Islet precursor cell (in vitro differentiated cells): ENCODE measurements around the gene PLPPR5.
"Not testable (repeated sequence)": the region's sequence is repeated elsewhere in the genome, so short reads cannot be mapped to it uniquely, and the experiment has no call there.

ENCODE experiments used
- DNase-seq: peaks from one replicate; pipeline ENCODE4 v3.0.0-alpha.2; 2018

The PLPPR5 gene

GRCh38 chr1:99004861-99005442 lies at the start of gene PLPPR5:
TSS of gene PLPPR5 (minus strand) at chr1:99004861. CDS start at chr1:99004671, 190 bp downstream.
- DNase-seq: peak; percentile 75

GRCh38 chr1:99051611-99052283 lies 47.1 kb upstream of the PLPPR5 start:
- no peak for DNase-seq

GRCh38 chr1:99049745-99050144 lies 45.1 kb upstream of the PLPPR5 start:
- DNase-seq: no peak

- DNase-seq: not testable (repeated sequence)
These were observed 32.1 kb upstream of the PLPPR5 start for GRCh38 chr1:99036746-99037145.

GRCh38 chr1:99018313-99018712 lies 13.7 kb upstream of the PLPPR5 start:
- DNase-seq: peak; percentile 90

GRCh38 chr1:99017655-99018054 lies 13.0 kb upstream of the PLPPR5 start:
- DNase-seq: no peak

- no peak for DNase-seq
These were observed 6.0 kb upstream of the PLPPR5 start for GRCh38 chr1:99010679-99011078.

- no peak for DNase-seq
These were observed 2.7 kb upstream of the PLPPR5 start for GRCh38 chr1:99007366-99007765.

- DNase-seq: peak; percentile 75
These were observed 879 bp upstream of the PLPPR5 start for GRCh38 chr1:99005537-99005942.

- peak; percentile 69 for DNase-seq
These were observed 304 bp downstream of the PLPPR5 start for GRCh38 chr1:99004254-99004860.

GRCh38 chr1:99003581-99004253 lies 944 bp downstream of the PLPPR5 start:
- no peak for DNase-seq

- no peak for DNase-seq
These were observed 11.8 kb downstream of the PLPPR5 start for GRCh38 chr1:98992844-98993243.

- peak; percentile 78 for DNase-seq
These were observed 13.3 kb downstream of the PLPPR5 start for GRCh38 chr1:98991127-98992012.

GRCh38 chr1:98989556-98989907 lies 15.1 kb downstream of the PLPPR5 start:
- DNase-seq: no peak

- no peak for DNase-seq
These were observed 15.6 kb downstream of the PLPPR5 start for GRCh38 chr1:98988904-98989555.

- no peak for DNase-seq
These were observed 19.0 kb downstream of the PLPPR5 start for GRCh38 chr1:98985687-98986086.

GRCh38 chr1:98981917-98982513 lies 22.6 kb downstream of the PLPPR5 start:
- no peak for DNase-seq

- no peak for DNase-seq
These were observed 25.2 kb downstream of the PLPPR5 start for GRCh38 chr1:98979463-98979862.

GRCh38 chr1:98975810-98976209 lies 28.9 kb downstream of the PLPPR5 start:
- DNase-seq: no peak

GRCh38 chr1:98975113-98975512 lies 29.5 kb downstream of the PLPPR5 start:
- DNase-seq: no peak

GRCh38 chr1:98969798-98970490 lies 34.7 kb downstream of the PLPPR5 start:
- DNase-seq: no peak
